ENCODE measurements around the gene HIF1A. TPM values are rescaled to one million over a fixed set of nuclear protein-coding genes. Genes with fewer than 3 reads are reported as not detected.
A peak's percentile ranks its signal among the peaks of the same experiment; 100 is the strongest.

The HIF1A gene
- total and polyA plus RNA-seq, 2 experiments from 2014 or later, result 113 to 242 TPM

DNA sequence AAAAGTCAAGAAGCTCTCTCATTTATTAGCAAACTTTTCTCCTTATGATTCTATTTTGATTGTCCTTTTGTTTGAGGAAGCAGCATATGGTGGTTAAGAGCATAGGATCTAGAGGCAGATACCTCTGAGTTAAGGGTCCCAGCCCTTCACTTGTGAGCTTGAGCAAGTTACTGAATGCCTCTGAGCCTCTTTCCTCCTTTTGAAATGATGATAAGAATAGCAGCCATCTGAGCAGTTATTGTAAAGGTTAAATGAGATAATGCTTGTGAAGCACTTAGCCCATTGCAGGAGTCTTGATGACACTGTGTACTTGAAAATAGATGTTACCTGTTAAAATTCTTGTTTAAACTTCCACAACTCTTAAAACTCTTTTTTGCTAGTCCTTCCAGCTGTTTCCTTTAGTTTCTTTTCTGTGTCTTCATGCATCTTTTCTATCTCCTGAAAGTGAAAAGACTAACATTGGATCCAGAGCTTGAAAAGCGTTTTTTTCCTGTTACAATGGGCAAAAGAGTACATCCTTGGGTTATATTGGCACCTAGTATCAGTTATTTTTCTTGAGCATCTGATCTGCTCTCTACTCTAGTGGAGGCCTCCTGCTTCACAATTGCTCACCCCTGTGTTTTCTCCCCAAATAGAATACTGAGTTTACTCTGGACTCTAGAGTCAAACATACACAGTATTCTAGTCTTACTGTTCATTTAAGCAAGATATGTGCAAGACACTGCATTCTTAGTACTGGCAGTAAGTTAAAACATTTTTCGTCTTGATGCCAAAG, 3.1 kb downstream of the HIF1A start (continued):
- TF ChIP-seq REST (IDR thresholded peaks at IDR 0.05; ENCODE audit: unreplicated experiment) (no peak), POLR2AphosphoS5 (IDR thresholded peaks at IDR 0.05; ENCODE audit: low read depth) (no peak), ZNF331 (CRISPR knock-in tag; IDR thresholded peaks at IDR 0.05; ENCODE audit: low read depth) (no peak), EZH2 (IDR thresholded peaks at IDR 0.05; ENCODE audit: low read depth, unreplicated experiment) (no peak)

- Histone ChIP-seq H2AFZ (no peak overlapping the region), H3F3A (replicated peaks; ENCODE audit: low read depth) (no peaks in the 10 kb centered on the region), H3K27me3 (ENCODE audit: insufficient read depth) (no peaks in the 10 kb centered on the region), H3K79me2 (replicated peaks; ENCODE audit: insufficient read depth) (peaks cover 86% of the 10 kb centered on the region), H3K4me3 (peak overlapping the region; percentile 93), H3K9me2 (ENCODE audit: insufficient read depth) (no peaks in the 10 kb centered on the region), H4K20me1 (replicated peaks; ENCODE audit: insufficient read depth) (peaks cover 51% of the 10 kb centered on the region), H3K36me3 (ENCODE audit: insufficient read depth) (no peaks in the 10 kb centered on the region; the same call in 1 of the 2 replicates), H3K4me2 (peak overlapping the region; percentile 95), H3K27ac (ENCODE audit: low read depth) (no peak overlapping the region), H3K4me1 (ENCODE audit: insufficient read depth) (peaks cover 72% of the 10 kb centered on the region)
- Mint-ChIP-seq H3K9me3 (no peaks in the 10 kb centered on the region; the same call in 2 of the 3 replicates), H3K27me3 (ENCODE audit: insufficient read depth, low read depth, poor library complexity) (peaks cover 5% of the 10 kb centered on the region), H3K27ac (peak overlapping the region; percentile 46; the same call in 1 of the 2 replicates), H3K4me1 (peaks cover 56% of the 10 kb centered on the region), H3K4me3 (peak overlapping the region; percentile 96), H3K36me3 (ENCODE audit: low read depth) (peaks cover 10% of the 10 kb centered on the region)
- no peak for ATAC-seq
- DNase-seq (ENCODE audit: low spot score), result no peak
- TF ChIP-seq CREB1 (CRISPR knock-in tag; IDR thresholded peaks at IDR 0.05; ENCODE audit: low read depth) (no peak), ETS1 (IDR thresholded peaks at IDR 0.05) (no peak), EZH2 (IDR thresholded peaks at IDR 0.05; ENCODE audit: low read depth, unreplicated experiment) (no peak), JUNB (IDR thresholded peaks at IDR 0.05; ENCODE audit: unreplicated experiment) (no peak), EZH2phosphoT487 (IDR thresholded peaks at IDR 0.05; ENCODE audit: unreplicated experiment) (no peak), ZNF331 (CRISPR knock-in tag; IDR thresholded peaks at IDR 0.05; ENCODE audit: low read depth) (no peak), ZNF462 (CRISPR knock-in tag; IDR thresholded peaks at IDR 0.05) (no peak), POLR2AphosphoS5 (IDR thresholded peaks at IDR 0.05; ENCODE audit: low read depth) (no peak), ZNF114 (CRISPR knock-in tag; IDR thresholded peaks at IDR 0.05) (no peak), STAT1 (IDR thresholded peaks at IDR 0.05; ENCODE audit: unreplicated experiment) (no peak)
Observed at GRCh38 chr14:61699027-61699426, 3.7 kb downstream of the HIF1A start.
